Stimulated activated memory B cell treated with anti-CD40 and anti-IgM and Interleukin-4, amounts not matched to agents 10 μg/mL and 1 μg/mL and 100 μg/mL, for 72 hours (primary cell): ENCODE data around the gene RMND5A.
"Not testable (repeated sequence)": the region's sequence is repeated elsewhere in the genome, so short reads cannot be mapped to it uniquely, and the experiment has no call there.

Source experiments
- ATAC-seq: fragments of 150-1000 bp; cut with Tn5 transposase; 2 replicates; pipeline ENCODE4 v1.10.0; 2021
- H3K27ac Mint-ChIP-seq: one replicate; pipeline ENCODE4 v1.8.0; 2022; ENCODE audit warnings: mild to moderate bottlenecking, mixed read lengths
- H3K27me3 Mint-ChIP-seq: one replicate; pipeline ENCODE4 v1.8.0; 2022; ENCODE audit warnings: mixed read lengths
- H3K36me3 Mint-ChIP-seq: one replicate; pipeline ENCODE4 v1.8.0; 2022; ENCODE audit warnings: mixed read lengths
- H3K4me1 Mint-ChIP-seq: one replicate; pipeline ENCODE4 v1.8.0; 2022; ENCODE audit warnings: mixed read lengths
- H3K4me3 Mint-ChIP-seq: one replicate; pipeline ENCODE4 v1.8.0; 2022; ENCODE audit warnings: mild to moderate bottlenecking, moderate library complexity, mixed read lengths
- H3K9me3 Mint-ChIP-seq: one replicate; pipeline ENCODE4 v1.8.0; 2022; ENCODE audit warnings: mixed read lengths

RMND5A gene

DNA sequence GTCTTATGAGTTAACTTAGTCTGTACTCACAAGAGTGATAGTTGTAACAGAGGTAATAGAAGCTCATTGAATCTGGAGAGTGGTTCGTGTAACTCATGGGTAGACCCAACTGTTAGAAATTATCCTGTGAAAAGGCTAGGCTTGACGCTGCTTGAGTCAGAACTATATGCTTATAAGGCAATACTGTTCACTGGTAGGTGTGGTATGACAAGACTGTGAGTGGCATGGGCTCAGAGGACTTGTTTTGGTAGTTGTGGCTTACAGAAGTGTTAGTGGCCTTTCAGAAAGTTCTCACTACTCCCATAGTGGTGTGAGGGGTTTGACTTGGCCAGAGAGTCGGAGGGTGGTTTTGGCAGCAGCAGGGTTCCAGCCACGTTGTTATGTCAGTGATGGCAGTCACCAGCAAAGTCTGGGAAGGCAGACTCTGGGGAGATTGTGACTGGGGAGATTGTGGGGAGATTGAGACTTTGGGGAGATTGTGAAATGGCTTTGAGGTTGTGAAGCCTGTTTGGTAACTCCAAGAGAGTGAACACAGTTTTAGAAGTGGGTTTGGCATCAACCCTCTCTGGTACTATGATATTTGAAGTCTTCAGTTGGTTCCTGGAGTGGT, 21.9 kb downstream of the RMND5A start:
- ATAC-seq, H3K27me3 Mint-ChIP-seq, H3K4me3 Mint-ChIP-seq, H3K27ac Mint-ChIP-seq, H3K9me3 Mint-ChIP-seq: not testable (repeated sequence)
- peaks cover 38% of the 10 kb centered on the region for H3K4me1 Mint-ChIP-seq
- peaks cover 31% of the 10 kb centered on the region for H3K36me3 Mint-ChIP-seq

DNA sequence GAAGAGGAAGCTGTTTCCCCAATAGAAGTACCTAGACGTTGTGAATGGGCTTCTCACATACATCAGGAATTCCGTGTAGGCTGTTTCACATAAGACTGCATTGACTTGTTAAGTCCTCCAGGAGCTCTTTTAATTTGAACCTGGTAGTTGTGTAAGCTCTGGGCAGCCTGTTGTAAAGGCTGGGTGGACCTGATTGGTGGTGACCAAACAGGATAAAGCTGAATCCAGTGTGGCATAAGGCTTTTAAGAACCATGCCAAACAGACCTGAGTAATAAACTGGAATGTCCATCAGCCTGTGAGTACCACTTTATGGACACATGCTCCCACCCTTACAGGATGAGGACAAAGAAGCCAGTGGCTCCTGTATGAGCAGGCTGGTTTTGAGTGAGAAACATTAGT, 24.1 kb downstream of the RMND5A start:
- H3K4me3 Mint-ChIP-seq: no peak overlapping the region

DNA sequence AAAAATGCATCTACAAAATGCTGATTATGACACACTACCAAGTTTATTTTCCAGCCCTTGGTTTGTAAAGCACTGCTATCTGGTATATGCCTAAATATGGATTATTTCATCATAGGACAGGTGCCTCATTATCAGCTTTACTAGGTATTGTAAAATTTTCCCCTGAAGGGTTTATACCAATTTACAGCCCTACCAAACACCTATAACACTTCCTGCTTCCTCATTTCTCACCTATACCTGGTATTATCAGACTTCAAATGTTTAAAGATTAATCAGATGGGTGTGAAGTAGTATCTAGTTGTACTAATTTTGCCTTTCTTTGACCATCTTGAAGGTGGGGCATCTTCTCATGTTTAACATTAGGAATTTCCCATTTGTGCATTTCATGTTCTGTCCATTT, 26.8 kb downstream of the RMND5A start:
- Mint-ChIP-seq H3K4me3 (no peak overlapping the region), H3K27ac (peak overlapping the region; percentile 53), H3K9me3 (peaks cover 6% of the 10 kb centered on the region), H3K36me3 (peaks cover 53% of the 10 kb centered on the region), H3K4me1 (peaks cover 57% of the 10 kb centered on the region), H3K27me3 (no peaks in the 10 kb centered on the region)
- ATAC-seq: no peak

More for the DNA sequence above, 24.1 kb downstream of the RMND5A start:
- Mint-ChIP-seq H3K27ac (no peak overlapping the region), H3K4me1 (peaks cover 48% of the 10 kb centered on the region), H3K9me3 (no peaks in the 10 kb centered on the region), H3K36me3 (peaks cover 31% of the 10 kb centered on the region), H3K27me3 (no peaks in the 10 kb centered on the region)
- no peak for ATAC-seq

DNA sequence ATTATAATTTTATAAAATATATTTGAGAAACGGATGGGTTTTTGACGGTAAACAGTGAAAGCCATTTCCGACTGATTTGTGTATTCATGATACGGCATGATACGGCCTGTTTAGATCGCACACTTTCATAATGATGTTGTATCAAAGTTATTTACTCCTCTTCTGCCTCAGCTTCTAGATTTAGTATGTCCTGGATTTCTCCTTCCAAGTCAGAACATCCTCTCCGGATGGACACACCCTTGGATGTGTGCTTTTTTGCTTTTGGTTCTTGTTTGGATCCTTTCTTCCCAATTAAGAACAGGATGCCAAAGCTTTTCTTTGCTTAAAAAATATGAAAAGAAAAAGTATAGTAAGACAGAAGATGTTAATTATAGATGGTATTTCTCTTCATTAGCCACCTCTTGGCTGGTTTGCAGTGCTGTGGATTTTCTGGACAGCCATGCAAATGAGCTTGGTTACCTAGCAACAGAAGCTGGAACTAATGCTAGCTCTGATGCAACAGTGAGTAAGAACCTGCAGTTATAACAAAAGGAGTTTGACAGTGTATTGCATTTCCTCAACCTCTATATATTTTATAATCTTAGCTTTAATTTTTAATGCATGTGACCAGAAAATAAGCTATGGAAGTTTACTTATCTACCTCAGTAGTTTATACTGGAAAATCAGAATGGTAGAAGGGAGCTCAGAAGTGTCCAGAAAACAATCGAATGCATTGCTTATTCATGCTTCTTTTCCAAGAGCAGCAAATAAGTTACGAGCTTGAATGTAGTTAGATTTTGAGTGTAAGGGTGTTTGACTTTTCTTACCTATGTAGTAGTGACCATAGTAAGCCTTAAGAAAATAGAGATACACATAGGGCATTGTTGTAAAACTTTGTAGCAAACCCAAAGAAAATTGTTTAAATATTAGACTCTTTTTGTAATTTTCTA, 27.9 kb downstream of the RMND5A start:
- peak; percentile 63 for ATAC-seq
- H3K4me3 Mint-ChIP-seq: no peak overlapping the region
- peaks cover 49% of the 10 kb centered on the region for H3K4me1 Mint-ChIP-seq
- peaks cover 55% of the 10 kb centered on the region for H3K36me3 Mint-ChIP-seq
- H3K27ac Mint-ChIP-seq: peak overlapping the region; percentile 53
- H3K27me3 Mint-ChIP-seq: no peaks in the 10 kb centered on the region
- H3K9me3 Mint-ChIP-seq: peaks cover 6% of the 10 kb centered on the region

DNA sequence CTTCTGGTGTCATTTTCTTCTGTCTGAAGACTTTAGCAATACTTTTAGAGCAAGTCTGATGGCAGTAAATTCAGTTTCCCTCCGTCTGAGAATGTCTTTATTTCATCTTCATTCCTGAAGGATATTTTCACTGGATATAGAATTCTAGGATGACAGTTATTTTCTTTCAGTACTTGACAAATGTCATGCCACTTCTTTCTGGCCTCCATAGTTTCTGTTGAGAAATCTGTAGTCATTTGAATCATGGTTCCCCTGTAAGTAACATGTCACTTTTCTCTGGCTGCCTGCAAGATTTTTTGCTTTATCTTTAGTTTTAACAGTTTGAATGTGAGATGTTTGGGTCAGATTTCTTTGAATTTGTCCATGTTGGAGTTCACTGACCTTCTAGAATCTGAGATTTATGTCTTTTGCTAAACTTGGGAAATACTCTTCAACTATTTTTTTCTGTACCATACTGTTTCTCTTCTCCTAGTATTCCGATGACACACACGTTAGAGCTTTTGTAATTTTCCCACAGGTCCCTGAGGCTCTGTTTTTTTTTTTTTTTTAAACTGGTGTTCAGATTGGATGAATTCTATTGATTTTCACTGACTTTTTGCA, 30.2 kb downstream of the RMND5A start:
- H3K27ac Mint-ChIP-seq: no peak overlapping the region
- ATAC-seq: no peak
- H3K4me3 Mint-ChIP-seq: no peak overlapping the region
- peaks cover 49% of the 10 kb centered on the region for H3K36me3 Mint-ChIP-seq
- peaks cover 6% of the 10 kb centered on the region for H3K9me3 Mint-ChIP-seq
- H3K27me3 Mint-ChIP-seq: no peaks in the 10 kb centered on the region
- peaks cover 38% of the 10 kb centered on the region for H3K4me1 Mint-ChIP-seq

DNA sequence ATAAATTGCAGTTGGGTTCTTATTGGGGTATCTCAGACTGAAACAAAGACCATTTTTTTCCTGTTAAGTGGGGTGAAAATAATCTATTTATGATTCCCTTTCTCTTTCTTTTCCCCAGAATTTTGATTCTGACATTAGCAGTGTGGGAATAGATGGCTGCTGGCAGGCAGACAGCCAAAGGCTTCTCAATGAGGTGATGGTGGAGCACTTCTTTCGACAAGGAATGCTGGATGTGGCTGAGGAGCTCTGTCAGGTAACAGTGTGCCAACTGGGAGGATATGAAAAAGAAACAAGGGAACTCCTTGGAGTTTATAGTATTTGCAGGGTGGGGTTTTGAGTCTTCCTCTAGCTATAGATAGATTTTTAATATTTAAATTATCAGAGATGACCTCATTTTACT, 31.7 kb downstream of the RMND5A start:
- no peak for ATAC-seq
- Mint-ChIP-seq H3K27ac (no peak overlapping the region), H3K9me3 (peaks cover 6% of the 10 kb centered on the region), H3K27me3 (no peaks in the 10 kb centered on the region), H3K36me3 (peaks cover 55% of the 10 kb centered on the region), H3K4me1 (peaks cover 23% of the 10 kb centered on the region), H3K4me3 (no peak overlapping the region)

DNA sequence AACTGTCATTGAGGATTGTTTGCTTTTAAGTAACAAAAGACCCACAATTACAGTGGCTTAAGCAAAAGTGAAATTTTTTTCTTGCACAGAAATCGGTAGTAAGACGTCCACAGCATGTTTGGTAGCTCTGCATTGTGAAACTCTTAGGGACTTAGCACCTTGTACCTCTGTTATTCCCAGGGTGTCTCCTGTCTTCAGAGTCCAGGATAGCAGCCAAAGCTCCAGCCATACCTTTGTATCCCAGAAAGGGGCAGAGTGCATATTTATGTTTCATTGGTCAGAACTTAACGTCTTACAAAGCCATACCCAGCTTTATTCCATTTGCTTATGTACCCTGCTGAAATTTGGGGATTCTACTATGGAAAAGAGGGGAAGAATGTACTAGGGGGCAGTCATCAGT, 32.8 kb downstream of the RMND5A start:
- no peak overlapping the region for H3K4me3 Mint-ChIP-seq
- peaks cover 55% of the 10 kb centered on the region for H3K36me3 Mint-ChIP-seq
- ATAC-seq: no peak
- no peaks in the 10 kb centered on the region for H3K27me3 Mint-ChIP-seq
- peaks cover 12% of the 10 kb centered on the region for H3K4me1 Mint-ChIP-seq
- peaks cover 6% of the 10 kb centered on the region for H3K9me3 Mint-ChIP-seq
- no peak overlapping the region for H3K27ac Mint-ChIP-seq

DNA sequence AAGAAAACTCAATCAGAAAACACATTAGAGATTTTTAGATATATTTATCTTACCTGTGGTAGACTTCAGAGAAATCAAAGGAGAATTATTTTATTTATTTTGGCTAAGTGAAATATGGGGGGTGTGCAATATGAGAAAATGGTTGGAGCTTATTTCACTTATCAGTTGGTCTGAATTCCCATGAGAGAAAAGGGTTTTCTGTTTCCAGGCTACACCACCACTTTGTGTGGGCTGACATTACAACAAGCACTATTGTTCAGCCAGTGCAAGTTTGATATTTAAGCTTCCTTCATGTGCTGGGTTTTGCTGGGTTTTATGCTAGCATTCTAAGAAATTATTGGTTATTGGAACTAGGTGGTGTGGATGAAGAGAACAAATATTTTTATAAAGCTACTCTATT, 33.5 kb downstream of the RMND5A start:
- no peak overlapping the region for H3K4me3 Mint-ChIP-seq
- no peak for ATAC-seq
- peaks cover 55% of the 10 kb centered on the region for H3K36me3 Mint-ChIP-seq
- H3K9me3 Mint-ChIP-seq: peaks cover 6% of the 10 kb centered on the region
- H3K27ac Mint-ChIP-seq: no peak overlapping the region
- no peaks in the 10 kb centered on the region for H3K27me3 Mint-ChIP-seq
- peaks cover 11% of the 10 kb centered on the region for H3K4me1 Mint-ChIP-seq

DNA sequence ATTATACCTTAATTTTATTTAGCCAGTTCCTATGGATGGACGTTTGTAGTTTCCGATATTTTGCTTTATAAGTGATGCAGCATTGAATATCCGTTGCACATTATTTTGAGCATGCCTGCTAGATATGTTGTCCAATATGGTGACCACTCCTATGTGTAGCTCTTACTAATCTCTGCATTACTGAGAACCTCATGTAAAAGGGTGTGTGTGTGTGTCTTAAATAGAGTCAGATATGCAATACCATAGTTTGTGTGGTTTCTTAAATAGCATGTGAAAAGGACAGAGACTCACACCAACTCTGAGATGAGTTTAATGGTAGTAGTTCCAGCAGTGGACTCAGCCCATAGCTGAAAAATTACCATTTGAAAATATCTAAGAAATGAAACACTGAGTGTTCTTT, 38.3 kb downstream of the RMND5A start:
- no peak for ATAC-seq
- Mint-ChIP-seq H3K4me3 (no peak overlapping the region), H3K27ac (no peak overlapping the region), H3K9me3 (no peaks in the 10 kb centered on the region), H3K36me3 (peaks cover 27% of the 10 kb centered on the region), H3K4me1 (peaks cover 12% of the 10 kb centered on the region), H3K27me3 (no peaks in the 10 kb centered on the region)

DNA sequence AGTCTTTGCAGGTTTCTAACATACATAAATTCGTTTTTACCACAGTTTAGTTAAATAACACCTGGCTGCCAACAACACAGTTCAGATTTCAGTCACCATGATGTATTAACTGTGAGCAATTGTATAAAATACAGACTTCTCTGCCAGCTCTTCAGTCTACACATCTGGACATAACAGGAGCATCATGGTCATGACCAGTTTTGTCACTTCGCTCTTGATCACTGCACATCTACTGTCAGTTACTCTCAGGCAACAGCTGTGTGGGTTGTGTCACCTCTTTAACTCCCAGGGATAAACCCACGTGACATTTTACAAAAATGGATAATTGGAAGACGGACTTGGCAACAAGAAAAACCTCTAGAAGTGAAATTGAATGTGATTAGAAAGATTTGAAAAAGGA, 40.3 kb downstream of the RMND5A start:
- peaks cover 18% of the 10 kb centered on the region for H3K4me1 Mint-ChIP-seq
- no peak overlapping the region for H3K27ac Mint-ChIP-seq

DNA sequence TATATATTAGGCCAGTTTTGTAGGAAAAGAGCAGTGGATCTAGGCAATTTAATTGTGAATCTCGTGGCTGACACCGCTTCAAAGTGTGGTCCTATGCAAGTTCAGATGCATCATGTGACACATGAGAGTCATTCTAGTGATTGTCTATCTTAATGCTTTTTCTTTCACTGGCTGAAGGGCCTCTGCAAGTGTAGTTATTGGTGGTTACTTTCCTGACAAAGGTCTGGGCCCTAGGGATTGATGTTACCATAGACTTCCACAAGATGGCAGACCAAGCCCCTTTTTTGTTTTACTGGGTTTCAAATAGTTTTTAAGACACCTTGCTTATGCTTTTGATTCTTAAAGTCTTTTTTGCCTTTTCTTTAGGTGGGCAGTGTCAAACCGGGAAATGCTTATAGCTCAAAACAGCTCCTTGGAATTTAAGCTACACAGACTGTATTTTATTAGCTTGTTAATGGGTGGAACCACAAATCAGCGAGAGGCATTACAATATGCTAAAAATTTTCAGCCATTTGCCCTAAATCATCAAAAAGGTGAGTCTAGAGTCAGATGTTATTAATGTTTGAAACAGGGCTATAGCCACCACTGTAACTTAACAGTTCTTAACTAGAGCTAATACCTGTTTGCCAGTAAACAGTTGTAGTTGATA, 44.7 kb downstream of the RMND5A start:
- Mint-ChIP-seq H3K4me1 (peaks cover 18% of the 10 kb centered on the region), H3K4me3 (no peak overlapping the region), H3K36me3 (peaks cover 27% of the 10 kb centered on the region), H3K27me3 (no peaks in the 10 kb centered on the region), H3K9me3 (no peaks in the 10 kb centered on the region), H3K27ac (no peak overlapping the region)
- ATAC-seq: peak; percentile 56

More for the DNA sequence above, 40.3 kb downstream of the RMND5A start:
- Mint-ChIP-seq H3K4me3 (no peak overlapping the region), H3K27me3 (no peaks in the 10 kb centered on the region), H3K9me3 (no peaks in the 10 kb centered on the region), H3K36me3 (peaks cover 23% of the 10 kb centered on the region)
- ATAC-seq: no peak

DNA sequence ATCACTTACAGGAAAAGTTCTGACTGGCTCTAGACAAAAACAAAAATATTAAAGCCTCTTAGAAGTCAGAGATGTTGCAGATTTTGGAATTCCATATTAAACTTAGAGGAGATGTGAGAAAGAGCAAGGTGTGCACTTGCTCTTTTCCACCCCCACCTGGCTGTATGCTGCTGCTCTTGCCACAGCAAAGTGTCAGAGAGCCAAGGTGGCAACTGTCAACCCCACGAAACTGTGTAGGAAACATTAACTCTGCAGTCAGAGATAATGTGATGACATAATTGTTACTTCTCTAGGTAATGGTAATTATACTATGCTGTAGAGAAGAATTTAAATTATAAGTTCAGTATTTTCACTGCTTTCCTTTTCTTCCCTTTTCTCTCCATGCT, 45.2 kb downstream of the RMND5A start:
- no peak overlapping the region for H3K27ac Mint-ChIP-seq
- H3K27me3 Mint-ChIP-seq: no peaks in the 10 kb centered on the region
- H3K4me1 Mint-ChIP-seq: peaks cover 16% of the 10 kb centered on the region
- ATAC-seq: no peak
- H3K9me3 Mint-ChIP-seq: no peaks in the 10 kb centered on the region
- H3K36me3 Mint-ChIP-seq: peaks cover 26% of the 10 kb centered on the region
- no peak overlapping the region for H3K4me3 Mint-ChIP-seq

DNA sequence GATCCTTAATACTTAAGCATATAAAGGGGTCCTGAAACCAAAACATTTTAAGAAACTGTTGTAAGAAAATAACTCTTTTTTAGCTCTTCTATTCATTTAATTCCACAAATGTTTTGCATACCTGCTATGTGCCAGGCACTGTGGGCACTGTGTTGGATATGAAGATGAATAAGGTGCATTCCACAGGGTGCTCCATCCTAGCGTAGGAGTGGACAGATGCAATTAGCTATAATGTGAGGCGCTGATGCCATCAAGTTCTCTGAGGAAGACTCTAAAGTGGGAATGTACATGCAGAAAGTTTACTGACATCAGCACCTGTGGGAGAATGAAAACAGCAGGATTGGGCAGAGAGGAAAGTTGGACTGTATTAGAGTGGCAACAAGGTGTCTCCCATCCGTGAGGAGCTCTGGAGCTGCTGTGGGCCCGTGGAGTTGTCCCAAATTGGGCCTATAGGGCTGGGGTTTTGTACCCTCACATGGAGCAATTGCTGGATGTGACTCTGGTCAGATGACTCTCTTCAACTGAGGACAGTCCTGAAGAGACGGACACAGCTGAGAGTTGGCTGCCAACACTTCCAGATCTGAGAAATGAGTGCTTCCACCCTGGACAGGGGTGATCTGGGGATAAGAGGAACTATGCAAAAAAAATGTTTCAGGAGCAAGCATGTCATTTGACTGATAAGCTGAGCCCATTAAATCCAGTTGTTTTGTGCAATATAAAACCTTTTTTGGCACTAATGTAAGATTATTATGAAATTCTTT, 48.3 kb downstream of the RMND5A start:
- Mint-ChIP-seq H3K9me3 (no peaks in the 10 kb centered on the region), H3K27ac (no peak overlapping the region), H3K36me3 (peaks cover 48% of the 10 kb centered on the region)

DNA sequence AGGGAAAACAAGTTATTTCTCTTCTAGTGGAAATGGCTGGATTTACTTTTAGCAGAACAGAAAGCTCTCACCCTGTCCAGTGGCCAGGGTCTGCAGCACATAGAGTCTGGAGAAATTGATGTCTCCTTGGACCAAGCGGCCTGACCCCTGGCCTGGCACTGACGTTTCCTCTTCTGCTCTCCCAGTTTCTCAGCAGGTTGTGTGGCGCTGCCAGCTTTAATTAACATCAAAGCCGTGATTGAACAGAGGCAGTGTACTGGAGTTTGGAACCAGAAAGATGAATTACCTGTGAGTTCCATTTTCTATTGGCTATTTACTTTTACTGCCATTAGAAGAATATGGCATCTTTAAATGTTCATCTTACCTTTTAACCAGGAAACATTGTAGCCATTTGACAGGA, 49.7 kb downstream of the RMND5A start:
- Mint-ChIP-seq H3K27ac (no peak overlapping the region), H3K4me1 (peaks cover 1% of the 10 kb centered on the region), H3K4me3 (no peak overlapping the region), H3K9me3 (no peaks in the 10 kb centered on the region), H3K36me3 (peaks cover 63% of the 10 kb centered on the region), H3K27me3 (no peaks in the 10 kb centered on the region)
- ATAC-seq: no peak

More for the DNA sequence above, 48.3 kb downstream of the RMND5A start:
- Mint-ChIP-seq H3K4me3 (no peak overlapping the region), H3K4me1 (peaks cover 6% of the 10 kb centered on the region), H3K27me3 (no peaks in the 10 kb centered on the region)
- ATAC-seq: no peak
